Activated T-helper 2 cell treated with anti-CD3 and anti-CD28 coated beads, Interferon-gamma antibody, Interleukin-2, Interleukin-4, amounts not matched to agents 10 μg/mL and 5 μg/mL and 100 μg/mL, durations not matched to agents 14 hours and 24 hours and 36 hours (primary cell): Measurements from ENCODE around the gene SPATA13. TPM values are rescaled to one million over a fixed set of nuclear protein-coding genes. Genes with fewer than 3 reads are reported as not detected.

ENCODE experiments used
- DNase-seq: peaks from one replicate; pipeline ENCODE4 v3.0.0; 2021; ENCODE audit warnings: low spot score
- H3K27ac Mint-ChIP-seq: one replicate; pipeline ENCODE4 v1.8.0; 2021; ENCODE audit warnings: mixed read lengths
- H3K27me3 Mint-ChIP-seq: one replicate; pipeline ENCODE4 v1.8.0; 2021; ENCODE audit warnings: low read depth, mixed read lengths
- H3K36me3 Mint-ChIP-seq: one replicate; pipeline ENCODE4 v1.8.0; 2021; ENCODE audit warnings: low read depth, mixed read lengths
- H3K4me1 Mint-ChIP-seq: one replicate; pipeline ENCODE4 v1.8.0; 2021; ENCODE audit warnings: low read depth, mixed read lengths
- H3K4me3 Mint-ChIP-seq: one replicate; pipeline ENCODE4 v1.8.0; 2021; ENCODE audit warnings: low read depth, mild to moderate bottlenecking, moderate library complexity, mixed read lengths
- H3K9me3 Mint-ChIP-seq: one replicate; pipeline ENCODE4 v1.8.0; 2021; ENCODE audit warnings: mixed read lengths
- intact Hi-C: fragments of 100-400 bp; cut with micrococcal nuclease; formaldehyde crosslinking; loops from one replicate; pipeline ENCODE4 v1.15.1; 2023
- total RNA-seq: library from RNA; stranded (reverse); gene quantifications from 2 replicates; pipeline ENCODE4 v1.2.3, GENCODE V29; 2022

SPATA13 gene
- total RNA-seq, 1 donor from 2014 or later: 44.9 TPM

- Mint-ChIP-seq H3K27me3 (peaks cover 27% of the 10 kb centered on the region), H3K4me3 (no peak overlapping the region), H3K36me3 (no peaks in the 10 kb centered on the region), H3K27ac (no peak overlapping the region), H3K4me1 (peaks cover 4% of the 10 kb centered on the region), H3K9me3 (no peaks in the 10 kb centered on the region)
- no peak for DNase-seq
- intact Hi-C loops: no loop called here
These were observed 14.8 kb upstream of the SPATA13 start for GRCh38 chr13:24145674-24146073.

- Mint-ChIP-seq H3K4me3 (no peak overlapping the region), H3K27ac (no peak overlapping the region), H3K27me3 (peaks cover 27% of the 10 kb centered on the region), H3K36me3 (no peaks in the 10 kb centered on the region), H3K4me1 (peaks cover 4% of the 10 kb centered on the region), H3K9me3 (no peaks in the 10 kb centered on the region)
- intact Hi-C loops: no loop called here
- DNase-seq: no peak
These were observed 13.5 kb upstream of the SPATA13 start for GRCh38 chr13:24146961-24147569.

- intact Hi-C loops: no loop called here
- no peak overlapping the region for H3K27ac Mint-ChIP-seq
- peaks cover 4% of the 10 kb centered on the region for H3K4me1 Mint-ChIP-seq
- H3K4me3 Mint-ChIP-seq: no peak overlapping the region
- no peaks in the 10 kb centered on the region for H3K9me3 Mint-ChIP-seq
- DNase-seq: no peak
- H3K27me3 Mint-ChIP-seq: peaks cover 30% of the 10 kb centered on the region
- H3K36me3 Mint-ChIP-seq: no peaks in the 10 kb centered on the region
These were observed 13.0 kb upstream of the SPATA13 start for GRCh38 chr13:24147570-24147963.

DNA sequence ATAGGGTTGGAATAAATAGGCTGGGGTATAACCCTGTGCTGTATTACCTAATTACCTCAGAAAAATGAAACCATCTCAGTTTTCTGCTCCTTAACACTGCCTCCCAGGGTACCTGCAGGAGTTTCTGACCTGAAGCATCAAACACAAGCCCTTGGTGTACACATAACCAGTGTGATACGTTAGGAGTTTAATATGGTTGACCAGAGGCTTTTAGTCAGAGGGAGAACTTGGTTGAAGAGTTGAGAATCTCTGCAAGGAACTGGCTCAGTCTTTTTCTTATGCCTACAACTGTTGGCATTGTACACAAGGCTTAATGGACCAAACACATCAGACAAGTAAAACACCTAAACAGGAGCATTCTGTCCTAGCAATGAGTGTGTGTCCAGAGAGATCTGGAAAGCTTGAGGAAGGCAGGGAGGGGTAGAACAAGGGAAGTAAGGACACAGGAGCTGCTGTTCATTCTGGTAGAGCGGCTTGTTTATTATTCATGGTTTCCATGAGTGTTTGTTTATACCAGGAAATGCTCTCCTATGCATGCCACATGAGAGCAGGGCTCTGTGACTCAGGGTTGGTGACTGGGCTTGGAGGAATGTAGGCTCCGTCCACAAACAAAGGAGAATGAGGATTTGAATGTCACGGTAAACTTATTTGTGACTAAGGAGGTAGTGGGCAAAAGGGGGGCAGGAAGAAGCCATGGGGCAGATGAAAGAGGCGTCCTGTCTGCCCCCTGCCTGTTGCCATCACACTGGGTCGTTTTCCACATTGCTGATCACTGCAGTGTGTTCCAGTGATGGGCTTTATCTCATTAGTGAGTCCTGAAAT lies 11.9 kb upstream of the SPATA13 start:
- no peak for DNase-seq
- H3K27me3 Mint-ChIP-seq: peaks cover 37% of the 10 kb centered on the region
- intact Hi-C loops: no loop called here
- no peaks in the 10 kb centered on the region for H3K36me3 Mint-ChIP-seq
- no peaks in the 10 kb centered on the region for H3K9me3 Mint-ChIP-seq
- peaks cover 4% of the 10 kb centered on the region for H3K4me1 Mint-ChIP-seq
- H3K27ac Mint-ChIP-seq: no peak overlapping the region
- no peak overlapping the region for H3K4me3 Mint-ChIP-seq

- peaks cover 4% of the 10 kb centered on the region for H3K4me1 Mint-ChIP-seq
- DNase-seq: no peak
- intact Hi-C loops: no loop called here
- H3K4me3 Mint-ChIP-seq: no peak overlapping the region
- no peaks in the 10 kb centered on the region for H3K36me3 Mint-ChIP-seq
- no peak overlapping the region for H3K27ac Mint-ChIP-seq
- H3K27me3 Mint-ChIP-seq: peaks cover 34% of the 10 kb centered on the region
- H3K9me3 Mint-ChIP-seq: no peaks in the 10 kb centered on the region
These were observed 11.1 kb upstream of the SPATA13 start for GRCh38 chr13:24149246-24150032.

- H3K4me3 Mint-ChIP-seq: no peak overlapping the region
- intact Hi-C loops: no loop called here
- H3K36me3 Mint-ChIP-seq: no peaks in the 10 kb centered on the region
- DNase-seq: no peak
- H3K27ac Mint-ChIP-seq: no peak overlapping the region
- no peaks in the 10 kb centered on the region for H3K9me3 Mint-ChIP-seq
- H3K27me3 Mint-ChIP-seq: peaks cover 31% of the 10 kb centered on the region
- peaks cover 4% of the 10 kb centered on the region for H3K4me1 Mint-ChIP-seq
These were observed 9.9 kb upstream of the SPATA13 start for GRCh38 chr13:24150572-24150971.

GRCh38 chr13:24151864-24152263 lies 8.7 kb upstream of the SPATA13 start:
- no peaks in the 10 kb centered on the region for H3K36me3 Mint-ChIP-seq
- intact Hi-C loops: no loop called here
- DNase-seq: no peak
- H3K27me3 Mint-ChIP-seq: peaks cover 33% of the 10 kb centered on the region
- no peak overlapping the region for H3K27ac Mint-ChIP-seq
- no peak overlapping the region for H3K4me3 Mint-ChIP-seq
- no peaks in the 10 kb centered on the region for H3K9me3 Mint-ChIP-seq
- peaks cover 4% of the 10 kb centered on the region for H3K4me1 Mint-ChIP-seq

DNA sequence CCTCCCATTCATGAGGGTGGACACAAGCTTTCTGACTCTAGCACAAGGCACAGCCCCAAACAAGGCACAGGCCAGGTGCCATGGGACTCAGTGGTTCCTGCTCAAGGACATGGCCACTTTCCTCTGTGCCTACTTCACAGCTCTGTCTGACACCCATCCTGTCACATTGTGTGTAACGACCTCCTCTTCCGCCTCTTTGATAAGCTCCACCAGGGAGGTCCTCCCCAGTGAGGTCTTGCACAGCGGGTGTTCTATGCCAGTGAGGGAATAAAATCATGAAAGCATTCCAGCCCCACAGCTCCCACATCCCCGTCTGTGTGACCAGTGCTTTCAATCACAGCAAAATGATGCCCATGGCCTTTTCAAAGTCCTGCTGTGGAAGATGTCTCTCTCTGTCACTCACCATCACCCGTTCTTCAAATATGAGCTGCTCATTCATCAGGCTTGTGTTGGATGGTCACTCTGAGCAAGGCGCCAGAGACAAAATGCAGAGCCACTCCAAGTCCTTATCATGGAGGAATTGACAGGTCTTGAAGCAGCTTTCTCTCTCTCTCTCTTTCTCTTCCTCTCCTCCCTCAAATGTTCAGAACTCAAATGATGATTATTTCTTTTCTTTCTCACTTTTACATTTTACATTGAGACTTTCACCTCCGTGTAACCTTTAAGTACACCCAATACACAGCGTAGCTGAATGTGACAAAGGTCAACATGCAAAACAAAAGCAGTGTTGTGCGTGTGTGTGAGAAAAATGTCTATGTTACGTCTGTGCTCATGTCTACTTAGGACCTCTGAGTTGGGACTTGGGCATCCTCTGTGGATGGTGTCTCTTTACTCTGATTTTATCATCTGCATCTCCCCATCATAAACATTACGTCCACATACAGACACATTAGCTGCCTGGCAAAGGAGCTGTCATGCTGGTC lies 8.0 kb upstream of the SPATA13 start:
- H3K27ac Mint-ChIP-seq: no peak overlapping the region
- H3K4me1 Mint-ChIP-seq: peaks cover 4% of the 10 kb centered on the region
- DNase-seq: no peak
- no peaks in the 10 kb centered on the region for H3K9me3 Mint-ChIP-seq
- peaks cover 30% of the 10 kb centered on the region for H3K27me3 Mint-ChIP-seq
- no peak overlapping the region for H3K4me3 Mint-ChIP-seq
- intact Hi-C loops: no loop called here
- H3K36me3 Mint-ChIP-seq: no peaks in the 10 kb centered on the region

DNA sequence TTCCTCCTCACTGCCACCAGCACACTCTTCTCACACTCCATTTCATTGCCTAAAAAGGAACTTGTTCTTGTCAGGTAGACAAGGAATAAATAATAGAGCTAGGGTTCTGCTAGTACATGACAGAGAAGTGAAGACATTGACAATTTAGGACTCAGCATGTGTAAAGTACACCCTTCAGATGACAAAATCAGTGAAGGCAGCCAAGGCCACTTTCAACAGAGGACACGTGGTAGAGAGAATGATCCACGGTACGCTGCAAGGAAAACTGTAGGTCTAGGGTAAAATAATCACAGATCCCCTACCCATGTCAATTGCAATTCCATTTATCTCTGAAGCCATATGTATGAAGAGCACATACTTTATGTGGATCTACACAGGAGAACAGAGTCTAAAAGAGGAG lies 7.2 kb upstream of the SPATA13 start:
- Mint-ChIP-seq H3K27ac (no peak overlapping the region), H3K36me3 (no peaks in the 10 kb centered on the region), H3K4me1 (peaks cover 4% of the 10 kb centered on the region), H3K9me3 (no peaks in the 10 kb centered on the region), H3K4me3 (no peak overlapping the region), H3K27me3 (peaks cover 30% of the 10 kb centered on the region)
- DNase-seq: no peak
- intact Hi-C loops: no loop called here

- no peak for DNase-seq
- no peaks in the 10 kb centered on the region for H3K9me3 Mint-ChIP-seq
- H3K4me3 Mint-ChIP-seq: no peak overlapping the region
- H3K27me3 Mint-ChIP-seq: peaks cover 25% of the 10 kb centered on the region
- intact Hi-C loops: no loop called here
- H3K36me3 Mint-ChIP-seq: no peaks in the 10 kb centered on the region
- no peaks in the 10 kb centered on the region for H3K4me1 Mint-ChIP-seq
- no peak overlapping the region for H3K27ac Mint-ChIP-seq
These were observed 6.4 kb upstream of the SPATA13 start for GRCh38 chr13:24153979-24154701.

DNA sequence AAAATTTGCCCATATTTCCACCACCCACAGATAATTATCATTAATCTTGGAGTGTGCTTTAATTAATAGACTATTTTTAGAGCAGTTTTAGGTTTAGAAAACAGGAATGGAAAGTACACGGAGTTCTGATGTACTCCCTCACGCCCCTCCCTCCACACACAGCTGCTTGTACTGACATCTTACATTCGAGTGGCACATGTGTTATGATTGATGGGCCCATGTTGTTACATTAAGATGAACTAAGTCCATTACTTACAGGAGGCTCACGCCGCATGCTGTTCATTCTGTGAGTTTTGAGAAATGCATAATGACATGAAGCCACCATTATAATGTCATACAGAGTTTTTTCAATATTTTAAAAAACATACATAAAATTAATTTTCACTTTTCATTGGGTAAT lies 1.2 kb upstream of the SPATA13 start:
- H3K36me3 Mint-ChIP-seq: peaks cover 4% of the 10 kb centered on the region
- H3K9me3 Mint-ChIP-seq: no peaks in the 10 kb centered on the region
- H3K27me3 Mint-ChIP-seq: peaks cover 17% of the 10 kb centered on the region
- DNase-seq: no peak
- H3K4me1 Mint-ChIP-seq: peaks cover 22% of the 10 kb centered on the region
- H3K27ac Mint-ChIP-seq: no peak overlapping the region
- no peak overlapping the region for H3K4me3 Mint-ChIP-seq
- intact Hi-C loops: no loop called here
